Stomach smooth muscle (tissue), 2 donors: ENCODE measurements around the gene ACSS2.

Source experiments
- H3K27ac ChIP-seq: one replicate; pipeline ENCODE4 v1.7.0; 2013; ENCODE audit warnings: mild to moderate bottlenecking, low read length, inconsistent platforms
- H3K27me3 ChIP-seq, 2 donors: one replicate each; pipeline ENCODE4 v1.7.0; 2013; ENCODE audit warnings: low read length in 2 of 2; ENCODE audit not compliant: insufficient read depth in 2 of 2, control insufficient read depth in 1 of 2
- H3K36me3 ChIP-seq, 2 donors: one replicate each; pipeline ENCODE4 v1.7.0; 2013; ENCODE audit warnings: low read length in 2 of 2; ENCODE audit not compliant: control insufficient read depth in 2 of 2, insufficient read depth in 2 of 2
- H3K4me1 ChIP-seq: one replicate; pipeline ENCODE4 v1.7.0; 2013; ENCODE audit warnings: low read length; ENCODE audit not compliant: control insufficient read depth, insufficient read depth
- H3K4me3 ChIP-seq, 2 donors: one replicate each; pipeline ENCODE4 v1.7.0; 2013; ENCODE audit warnings: low read length in 2 of 2
- H3K9ac ChIP-seq, 2 donors: one replicate each; pipeline ENCODE4 v1.7.0; 2013; ENCODE audit warnings: low read length in 2 of 2, mild to moderate bottlenecking in 1 of 2
- H3K9me3 ChIP-seq, 2 donors: one replicate each; pipeline ENCODE4 v1.7.0; 2013; ENCODE audit warnings: low read length in 2 of 2; ENCODE audit not compliant: control insufficient read depth in 2 of 2
- donor health status: healthy.
- donor health status: Pancreatic carcinoma.

ACSS2 gene

GRCh38 chr20:34927736-34928135 lies 51.3 kb downstream of the ACSS2 start:
- H3K27me3 ChIP-seq: no peaks in the 10 kb centered on the region
- peaks cover 55 to 64% of the 10 kb centered on the region in 2 donors for H3K36me3 ChIP-seq
- H3K9me3 ChIP-seq: no peaks in the 10 kb centered on the region
- peaks cover 2% of the 10 kb centered on the region for H3K4me1 ChIP-seq
- H3K9ac ChIP-seq: no peak overlapping the region
- no peak overlapping the region for H3K4me3 ChIP-seq
- H3K27ac ChIP-seq: no peak overlapping the region

- Histone ChIP-seq H3K27me3 (no peaks in the 10 kb centered on the region), H3K9me3 (no peaks in the 10 kb centered on the region), H3K4me1 (peaks cover 2% of the 10 kb centered on the region), H3K4me3 (no peak overlapping the region), H3K9ac (no peak overlapping the region), H3K36me3 (peaks cover 52 to 60% of the 10 kb centered on the region in 2 donors), H3K27ac (no peak overlapping the region)
These were observed 52.0 kb downstream of the ACSS2 start for GRCh38 chr20:34928411-34928810.

- Histone ChIP-seq H3K27ac (no peak overlapping the region), H3K36me3 (peaks cover 41 to 47% of the 10 kb centered on the region in 2 donors), H3K27me3 (no peaks in the 10 kb centered on the region), H3K9me3 (no peaks in the 10 kb centered on the region), H3K9ac (no peak overlapping the region), H3K4me3 (no peak overlapping the region), H3K4me1 (no peaks in the 10 kb centered on the region)
These were observed 55.4 kb downstream of the ACSS2 start for GRCh38 chr20:34931771-34932170.

- Histone ChIP-seq H3K27ac (peak overlapping the region; percentile 18), H3K27me3 (no peaks in the 10 kb centered on the region), H3K9ac (peak overlapping the region in 1 of 2 donors; percentile 13), H3K36me3 (peaks cover 23 to 36% of the 10 kb centered on the region in 2 donors), H3K4me3 (no peak overlapping the region), H3K4me1 (peaks cover 9% of the 10 kb centered on the region), H3K9me3 (no peaks in the 10 kb centered on the region)
These were observed 62.2 kb downstream of the ACSS2 start for GRCh38 chr20:34938466-34939163.

GRCh38 chr20:34940081-34940481 lies 63.7 kb downstream of the ACSS2 start:
- Histone ChIP-seq H3K4me3 (no peak overlapping the region), H3K9me3 (no peaks in the 10 kb centered on the region), H3K9ac (no peak overlapping the region), H3K27me3 (no peaks in the 10 kb centered on the region), H3K36me3 (peaks cover 28 to 30% of the 10 kb centered on the region in 2 donors), H3K4me1 (peaks cover 9% of the 10 kb centered on the region), H3K27ac (no peak overlapping the region)

GRCh38 chr20:34941226-34941625 lies 64.8 kb downstream of the ACSS2 start:
- Histone ChIP-seq H3K36me3 (peaks cover 28 to 35% of the 10 kb centered on the region in 2 donors), H3K27me3 (no peaks in the 10 kb centered on the region), H3K9ac (no peak overlapping the region), H3K4me1 (peaks cover 9% of the 10 kb centered on the region), H3K4me3 (no peak overlapping the region), H3K9me3 (no peaks in the 10 kb centered on the region), H3K27ac (no peak overlapping the region)

GRCh38 chr20:34942301-34942700 lies 65.9 kb downstream of the ACSS2 start:
- H3K36me3 ChIP-seq: peaks cover 26 to 32% of the 10 kb centered on the region in 2 donors
- no peak overlapping the region for H3K27ac ChIP-seq
- H3K4me3 ChIP-seq: no peak overlapping the region
- H3K9ac ChIP-seq: no peak overlapping the region
- H3K27me3 ChIP-seq: no peaks in the 10 kb centered on the region
- peaks cover 9% of the 10 kb centered on the region for H3K4me1 ChIP-seq
- H3K9me3 ChIP-seq: no peaks in the 10 kb centered on the region

- no peak overlapping the region for H3K9ac ChIP-seq
- no peaks in the 10 kb centered on the region for H3K4me1 ChIP-seq
- no peak overlapping the region for H3K4me3 ChIP-seq
- H3K27me3 ChIP-seq: no peaks in the 10 kb centered on the region
- H3K27ac ChIP-seq: no peak overlapping the region
- H3K9me3 ChIP-seq: no peaks in the 10 kb centered on the region
- peaks cover 19 to 33% of the 10 kb centered on the region in 2 donors for H3K36me3 ChIP-seq
These were observed 67.6 kb downstream of the ACSS2 start for GRCh38 chr20:34943808-34944567.

GRCh38 chr20:34945315-34946077 lies 69.1 kb downstream of the ACSS2 start:
- Histone ChIP-seq H3K9me3 (no peaks in the 10 kb centered on the region), H3K27ac (no peak overlapping the region), H3K36me3 (peaks cover 23 to 33% of the 10 kb centered on the region in 2 donors), H3K27me3 (no peaks in the 10 kb centered on the region), H3K4me1 (no peaks in the 10 kb centered on the region), H3K4me3 (no peak overlapping the region), H3K9ac (no peak overlapping the region)

- Histone ChIP-seq H3K9me3 (no peaks in the 10 kb centered on the region), H3K4me1 (no peaks in the 10 kb centered on the region), H3K9ac (no peak overlapping the region), H3K4me3 (no peak overlapping the region), H3K27ac (no peak overlapping the region), H3K27me3 (no peaks in the 10 kb centered on the region), H3K36me3 (peaks cover 20 to 32% of the 10 kb centered on the region in 2 donors)
These were observed 70.2 kb downstream of the ACSS2 start for GRCh38 chr20:34946661-34947060.
